Measurements from ENCODE around the gene ABCC9.

DNA sequence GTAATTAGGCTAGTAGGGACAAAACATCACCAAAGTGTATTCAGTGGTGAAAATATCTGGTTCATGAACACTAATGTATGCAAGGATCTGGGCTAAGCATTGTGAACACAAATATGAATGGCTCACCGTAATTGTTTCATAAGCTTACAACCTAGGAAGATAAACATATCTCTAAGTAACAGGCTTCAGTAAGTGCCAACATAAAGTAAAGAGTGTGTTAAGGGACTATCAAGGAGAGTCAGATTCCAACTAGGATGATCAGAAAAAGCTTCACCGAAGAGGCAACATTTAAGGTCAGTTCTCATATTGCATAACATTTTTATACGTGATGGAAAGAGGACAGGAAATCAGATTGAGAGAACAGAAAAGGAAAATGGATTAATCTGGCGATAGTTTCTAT, 29.4 kb downstream of the ABCC9 start:
- TF ChIP-seq, protein P1, sequence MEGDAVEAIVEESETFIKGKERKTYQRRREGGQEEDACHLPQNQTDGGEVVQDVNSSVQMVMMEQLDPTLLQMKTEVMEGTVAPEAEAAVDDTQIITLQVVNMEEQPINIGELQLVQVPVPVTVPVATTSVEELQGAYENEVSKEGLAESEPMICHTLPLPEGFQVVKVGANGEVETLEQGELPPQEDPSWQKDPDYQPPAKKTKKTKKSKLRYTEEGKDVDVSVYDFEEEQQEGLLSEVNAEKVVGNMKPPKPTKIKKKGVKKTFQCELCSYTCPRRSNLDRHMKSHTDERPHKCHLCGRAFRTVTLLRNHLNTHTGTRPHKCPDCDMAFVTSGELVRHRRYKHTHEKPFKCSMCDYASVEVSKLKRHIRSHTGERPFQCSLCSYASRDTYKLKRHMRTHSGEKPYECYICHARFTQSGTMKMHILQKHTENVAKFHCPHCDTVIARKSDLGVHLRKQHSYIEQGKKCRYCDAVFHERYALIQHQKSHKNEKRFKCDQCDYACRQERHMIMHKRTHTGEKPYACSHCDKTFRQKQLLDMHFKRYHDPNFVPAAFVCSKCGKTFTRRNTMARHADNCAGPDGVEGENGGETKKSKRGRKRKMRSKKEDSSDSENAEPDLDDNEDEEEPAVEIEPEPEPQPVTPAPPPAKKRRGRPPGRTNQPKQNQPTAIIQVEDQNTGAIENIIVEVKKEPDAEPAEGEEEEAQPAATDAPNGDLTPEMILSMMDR (IDR thresholded peaks at IDR 0.05; ENCODE audit: insufficient read depth, low read length, poor library complexity, severe bottlenecking) = no peak
- no peak for TF ChIP-seq EZH2phosphoT487 (conservative IDR thresholded peaks at IDR 0.05; ENCODE audit: low read length)

Measured in SU-DHL-6 (cell line).